Peyer's patch (tissue), 4 donors: ENCODE results near the gene MYOM3.

Experiments
- POLR2A ChIP-seq, 2 donors: fragments of 450-650 bp; IDR thresholded peaks; one replicate each; pipeline ENCODE4 v1.5.1; 2017; ENCODE audit warnings: antibody characterized with exemption in 2 of 2, mild to moderate bottlenecking in 2 of 2, moderate library complexity in 2 of 2
- TF ChIP-seq, protein P1 (sequence below), 6 experiments: fragments of 450-650 bp in 4 of 6; fragments of 200-600 bp in 2 of 6; sonication (generic) in 1 of 6; IDR thresholded peaks; one replicate each; pipeline ENCODE4 v1.5.1; 2017 to 2019; ENCODE audit warnings: antibody characterized with exemption in 6 of 6, mild to moderate bottlenecking in 3 of 6, moderate library complexity in 1 of 6

DNA sequence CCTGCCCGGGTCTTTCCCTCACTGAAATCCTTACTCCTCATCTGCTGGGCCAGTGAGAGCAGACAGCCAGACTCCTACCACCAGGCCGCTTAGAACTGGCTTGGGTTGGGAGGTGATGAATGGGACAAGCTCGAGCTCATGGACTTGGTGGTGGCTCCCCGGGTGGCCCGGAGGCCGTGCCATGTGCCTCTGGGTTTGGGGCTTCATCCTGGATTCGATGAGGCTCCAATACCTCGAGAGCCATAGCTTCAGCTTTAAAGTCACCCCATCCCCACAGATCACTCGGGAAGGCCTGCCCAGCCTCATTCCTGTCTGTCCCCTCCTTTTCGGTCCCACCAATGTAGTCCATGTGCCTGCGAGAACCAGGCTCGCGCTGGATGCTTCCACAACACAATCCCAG is 51.5 kb downstream of the MYOM3 start:
- TF ChIP-seq, protein P1, sequence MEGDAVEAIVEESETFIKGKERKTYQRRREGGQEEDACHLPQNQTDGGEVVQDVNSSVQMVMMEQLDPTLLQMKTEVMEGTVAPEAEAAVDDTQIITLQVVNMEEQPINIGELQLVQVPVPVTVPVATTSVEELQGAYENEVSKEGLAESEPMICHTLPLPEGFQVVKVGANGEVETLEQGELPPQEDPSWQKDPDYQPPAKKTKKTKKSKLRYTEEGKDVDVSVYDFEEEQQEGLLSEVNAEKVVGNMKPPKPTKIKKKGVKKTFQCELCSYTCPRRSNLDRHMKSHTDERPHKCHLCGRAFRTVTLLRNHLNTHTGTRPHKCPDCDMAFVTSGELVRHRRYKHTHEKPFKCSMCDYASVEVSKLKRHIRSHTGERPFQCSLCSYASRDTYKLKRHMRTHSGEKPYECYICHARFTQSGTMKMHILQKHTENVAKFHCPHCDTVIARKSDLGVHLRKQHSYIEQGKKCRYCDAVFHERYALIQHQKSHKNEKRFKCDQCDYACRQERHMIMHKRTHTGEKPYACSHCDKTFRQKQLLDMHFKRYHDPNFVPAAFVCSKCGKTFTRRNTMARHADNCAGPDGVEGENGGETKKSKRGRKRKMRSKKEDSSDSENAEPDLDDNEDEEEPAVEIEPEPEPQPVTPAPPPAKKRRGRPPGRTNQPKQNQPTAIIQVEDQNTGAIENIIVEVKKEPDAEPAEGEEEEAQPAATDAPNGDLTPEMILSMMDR (IDR thresholded peaks at IDR 0.05): no peak
- no peak for TF ChIP-seq POLR2A (IDR thresholded peaks at IDR 0.05)
